ENCODE results near the gene SFPQ.
"Not testable (repeated sequence)": the region's sequence is repeated elsewhere in the genome, so short reads cannot be mapped to it uniquely, and the experiment has no call there.

The SFPQ gene

GRCh38 chr1:35173909-35174540 is 18.9 kb downstream of the SFPQ start:
- no peak overlapping the region for H3K4me3 ChIP-seq (ENCODE audit: low read length)
- DNase-seq (ENCODE audit: low read depth) = no peak
- TF ChIP-seq CTCF (IDR thresholded peaks at IDR 0.05; ENCODE audit: insufficient read depth, low read depth, low read length, missing control alignments) = no peak

- DNase-seq (ENCODE audit: low read depth) = no peak
- no peak for TF ChIP-seq CTCF (IDR thresholded peaks at IDR 0.05; ENCODE audit: insufficient read depth, low read depth, low read length, missing control alignments)
- H3K4me3 ChIP-seq (ENCODE audit: low read length) = no peak overlapping the region
Observed at GRCh38 chr1:35173491-35173890, 19.5 kb downstream of the SFPQ start.

- no peak overlapping the region for H3K4me3 ChIP-seq (ENCODE audit: low read length)
- TF ChIP-seq CTCF (IDR thresholded peaks at IDR 0.05; ENCODE audit: insufficient read depth, low read depth, low read length, missing control alignments) = no peak
- DNase-seq (ENCODE audit: low read depth) = no peak
Observed at GRCh38 chr1:35172022-35172421, 20.9 kb downstream of the SFPQ start.

- no peak for DNase-seq (ENCODE audit: low read depth)
- no peak for TF ChIP-seq CTCF (IDR thresholded peaks at IDR 0.05; ENCODE audit: insufficient read depth, low read depth, low read length, missing control alignments)
- no peak overlapping the region for H3K4me3 ChIP-seq (ENCODE audit: low read length)
Observed at GRCh38 chr1:35171579-35171978, 21.4 kb downstream of the SFPQ start.

GRCh38 chr1:35164893-35165292 is 28.1 kb downstream of the SFPQ start:
- H3K4me3 ChIP-seq (ENCODE audit: low read length) = no peak overlapping the region
- no peak for DNase-seq (ENCODE audit: low read depth)
- no peak for TF ChIP-seq CTCF (IDR thresholded peaks at IDR 0.05; ENCODE audit: insufficient read depth, low read depth, low read length, missing control alignments)

- no peak for TF ChIP-seq CTCF (IDR thresholded peaks at IDR 0.05; ENCODE audit: insufficient read depth, low read depth, low read length, missing control alignments)
- no peak for DNase-seq (ENCODE audit: low read depth)
- H3K4me3 ChIP-seq (ENCODE audit: low read length) = no peak overlapping the region
Observed at GRCh38 chr1:35151220-35151619, 41.7 kb downstream of the SFPQ start.

- H3K4me3 ChIP-seq (ENCODE audit: low read length) = not testable (repeated sequence)
Observed at GRCh38 chr1:35145892-35146549, 46.9 kb downstream of the SFPQ start.

More at GRCh38 chr1:35145892-35146549, 46.9 kb downstream of the SFPQ start:
- peak; percentile 33 for DNase-seq (ENCODE audit: low read depth)

All from epithelial cell of esophagus (primary cell).